GM12891 (cell line): ENCODE results near the gene RP9.

Source experiments
- POLR2A ChIP-seq: IDR thresholded peaks from 2 replicates; pipeline ENCODE4 v1.6.1; 2011; ENCODE audit warnings: low read depth, low read length, control low read depth
- TAF1 ChIP-seq: IDR thresholded peaks from 2 replicates; pipeline ENCODE4 v1.6.1; 2011; ENCODE audit warnings: low read depth, low read length, control low read depth

DNA sequence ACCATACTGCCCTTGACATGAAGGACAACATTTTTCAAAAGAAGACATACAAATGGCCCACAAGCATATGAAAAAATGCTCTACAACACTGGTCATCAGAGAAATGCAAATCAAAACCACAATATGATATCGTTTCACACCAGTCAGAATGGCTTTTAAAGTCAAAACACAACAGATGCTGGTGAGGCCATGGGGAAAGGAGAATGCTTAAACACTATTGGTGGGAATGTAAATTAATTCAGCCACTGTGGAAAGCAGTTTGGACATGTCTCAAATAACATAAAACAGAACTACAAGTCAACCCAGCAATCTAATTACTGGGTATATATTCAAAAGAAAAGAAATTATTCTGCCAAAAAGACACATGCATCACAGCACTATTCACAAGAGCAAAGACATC is 42.4 kb downstream of the RP9 start:
- TF ChIP-seq TAF1 = no peak
- TF ChIP-seq POLR2A = no peak
